Astrocyte (in vitro differentiated cells and primary cell): Measurements from ENCODE around the gene SGK1.

ENCODE experiments used
- EZH2 ChIP-seq: IDR thresholded peaks from 2 replicates; pipeline ENCODE4 v1.6.1; 2012; ENCODE audit warnings: mild to moderate bottlenecking, low read length, inconsistent platforms; ENCODE audit not compliant: insufficient read depth
- TF ChIP-seq, protein P1 (sequence below): IDR thresholded peaks from 2 replicates; pipeline ENCODE4 v1.5.1; 2011; ENCODE audit warnings: low read depth, mild to moderate bottlenecking, inconsistent platforms, low read length, moderate library complexity; ENCODE audit not compliant: insufficient read depth

DNA sequence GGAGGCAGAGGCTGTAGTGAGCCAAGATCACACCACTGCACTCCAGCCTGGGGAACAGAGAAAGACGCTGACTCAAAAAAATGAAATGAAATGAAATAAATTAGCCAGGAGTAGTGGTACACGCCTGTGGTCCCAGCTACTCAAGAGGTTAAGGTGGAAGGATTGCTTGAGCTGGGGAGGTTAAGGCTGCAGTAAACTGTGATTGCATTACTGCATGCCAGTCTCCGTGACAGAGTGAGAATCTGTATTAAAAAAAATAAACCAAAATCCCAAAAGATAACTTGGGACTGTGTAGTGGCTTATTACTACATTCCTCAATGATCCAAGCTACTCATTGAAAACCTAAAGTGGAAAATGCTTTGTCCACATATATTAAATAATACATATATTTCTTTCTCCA lies 87.0 kb downstream of the SGK1 start:
- TF ChIP-seq, protein P1, sequence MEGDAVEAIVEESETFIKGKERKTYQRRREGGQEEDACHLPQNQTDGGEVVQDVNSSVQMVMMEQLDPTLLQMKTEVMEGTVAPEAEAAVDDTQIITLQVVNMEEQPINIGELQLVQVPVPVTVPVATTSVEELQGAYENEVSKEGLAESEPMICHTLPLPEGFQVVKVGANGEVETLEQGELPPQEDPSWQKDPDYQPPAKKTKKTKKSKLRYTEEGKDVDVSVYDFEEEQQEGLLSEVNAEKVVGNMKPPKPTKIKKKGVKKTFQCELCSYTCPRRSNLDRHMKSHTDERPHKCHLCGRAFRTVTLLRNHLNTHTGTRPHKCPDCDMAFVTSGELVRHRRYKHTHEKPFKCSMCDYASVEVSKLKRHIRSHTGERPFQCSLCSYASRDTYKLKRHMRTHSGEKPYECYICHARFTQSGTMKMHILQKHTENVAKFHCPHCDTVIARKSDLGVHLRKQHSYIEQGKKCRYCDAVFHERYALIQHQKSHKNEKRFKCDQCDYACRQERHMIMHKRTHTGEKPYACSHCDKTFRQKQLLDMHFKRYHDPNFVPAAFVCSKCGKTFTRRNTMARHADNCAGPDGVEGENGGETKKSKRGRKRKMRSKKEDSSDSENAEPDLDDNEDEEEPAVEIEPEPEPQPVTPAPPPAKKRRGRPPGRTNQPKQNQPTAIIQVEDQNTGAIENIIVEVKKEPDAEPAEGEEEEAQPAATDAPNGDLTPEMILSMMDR, result no peak
- no peak for TF ChIP-seq EZH2
